ENCODE data around the gene EPHB2. TPM values are rescaled to one million over a fixed set of nuclear protein-coding genes. Genes with fewer than 3 reads are reported as not detected.
A peak's percentile ranks its signal among the peaks of the same experiment; 100 is the strongest.

The EPHB2 gene
- total RNA-seq, 1 experiment from 2014 or later: 0.79 TPM

- TF ChIP-seq CTCF (IDR thresholded peaks at IDR 0.05; ENCODE audit: unreplicated experiment): no peak
- Mint-ChIP-seq H3K36me3 (ENCODE audit: insufficient read depth, unreplicated experiment) (no peaks in the 10 kb centered on the region), H3K9me3 (ENCODE audit: unreplicated experiment) (no peaks in the 10 kb centered on the region), H3K4me3 (ENCODE audit: unreplicated experiment) (no peak overlapping the region), H3K27me3 (ENCODE audit: insufficient read depth, unreplicated experiment) (peaks cover 28% of the 10 kb centered on the region), H3K4me1 (ENCODE audit: insufficient read depth, unreplicated experiment) (peaks cover under 1% of the 10 kb centered on the region), H3K27ac (ENCODE audit: low read depth, unreplicated experiment) (no peak overlapping the region)
- POLR2A ChIA-PET: no interaction called here
- intact Hi-C loops (cut with micrococcal nuclease): no loop called here
- DNase-seq (ENCODE audit: unreplicated experiment): no peak
- no TSS peak for BruUV-seq (replicated peaks)
- CTCF ChIA-PET: interaction anchor here (0.6 to 1.7 kb wide), 4 partner anchors 10 to 217 kb away, joined by 3 to 6 read pairs (median 4); no protein-coding TSS in a partner anchor
These were observed 210.9 kb downstream of the EPHB2 start for GRCh38 chr1:22921452-22922126.

- H3K36me3 Mint-ChIP-seq (ENCODE audit: insufficient read depth, unreplicated experiment): no peaks in the 10 kb centered on the region
- POLR2A ChIA-PET: no interaction called here
- CTCF ChIA-PET: no interaction called here
- H3K4me1 Mint-ChIP-seq (ENCODE audit: insufficient read depth, unreplicated experiment): no peaks in the 10 kb centered on the region
- no peak for TF ChIP-seq CTCF (IDR thresholded peaks at IDR 0.05; ENCODE audit: unreplicated experiment)
- no peaks in the 10 kb centered on the region for H3K9me3 Mint-ChIP-seq (ENCODE audit: unreplicated experiment)
- BruUV-seq (replicated peaks): no TSS peak
- intact Hi-C loops (cut with micrococcal nuclease): no loop called here
- no peak overlapping the region for H3K4me3 Mint-ChIP-seq (ENCODE audit: unreplicated experiment)
- peak; percentile 49 for DNase-seq (ENCODE audit: unreplicated experiment)
- no peak overlapping the region for H3K27ac Mint-ChIP-seq (ENCODE audit: low read depth, unreplicated experiment)
- peaks cover 34% of the 10 kb centered on the region for H3K27me3 Mint-ChIP-seq (ENCODE audit: insufficient read depth, unreplicated experiment)
These were observed 212.0 kb downstream of the EPHB2 start for GRCh38 chr1:22922640-22923039.

GRCh38 chr1:22925111-22925510 lies 214.5 kb downstream of the EPHB2 start:
- ChIA-PET POLR2A (no interaction called here), CTCF (no interaction called here)
- Mint-ChIP-seq H3K4me1 (ENCODE audit: insufficient read depth, unreplicated experiment) (no peaks in the 10 kb centered on the region), H3K9me3 (ENCODE audit: unreplicated experiment) (no peaks in the 10 kb centered on the region), H3K27me3 (ENCODE audit: insufficient read depth, unreplicated experiment) (peaks cover 53% of the 10 kb centered on the region), H3K4me3 (ENCODE audit: unreplicated experiment) (no peak overlapping the region), H3K27ac (ENCODE audit: low read depth, unreplicated experiment) (no peak overlapping the region), H3K36me3 (ENCODE audit: insufficient read depth, unreplicated experiment) (no peaks in the 10 kb centered on the region)
- BruUV-seq (replicated peaks): no TSS peak
- intact Hi-C loops (cut with micrococcal nuclease): no loop called here
- no peak for TF ChIP-seq CTCF (IDR thresholded peaks at IDR 0.05; ENCODE audit: unreplicated experiment)
- no peak for DNase-seq (ENCODE audit: unreplicated experiment)

GRCh38 chr1:22930240-22930912 lies 219.7 kb downstream of the EPHB2 start:
- intact Hi-C loops (cut with micrococcal nuclease): loop anchor here (1.0 to 10.0 kb wide), 3 partner anchors 226 to 506 kb away; no protein-coding TSS in a partner anchor

More at GRCh38 chr1:22930240-22930912, 219.7 kb downstream of the EPHB2 start:
- H3K27me3 Mint-ChIP-seq (ENCODE audit: insufficient read depth, unreplicated experiment): peaks cover 54% of the 10 kb centered on the region
- BruUV-seq (replicated peaks): no TSS peak
- no peak overlapping the region for H3K27ac Mint-ChIP-seq (ENCODE audit: low read depth, unreplicated experiment)
- DNase-seq (ENCODE audit: unreplicated experiment): peak; percentile 68
- no peaks in the 10 kb centered on the region for H3K36me3 Mint-ChIP-seq (ENCODE audit: insufficient read depth, unreplicated experiment)
- TF ChIP-seq CTCF (IDR thresholded peaks at IDR 0.05; ENCODE audit: unreplicated experiment): peak; percentile 72
- H3K4me3 Mint-ChIP-seq (ENCODE audit: unreplicated experiment): no peak overlapping the region
- POLR2A ChIA-PET: no interaction called here
- CTCF ChIA-PET: interaction anchor here (0.5 to 3.3 kb wide), 17 partner anchors 9 to 625 kb away, joined by 3 to 24 read pairs (median 3); no protein-coding TSS in a partner anchor
- no peaks in the 10 kb centered on the region for H3K4me1 Mint-ChIP-seq (ENCODE audit: insufficient read depth, unreplicated experiment)
- H3K9me3 Mint-ChIP-seq (ENCODE audit: unreplicated experiment): no peaks in the 10 kb centered on the region

Measured in MCF 10A (cell line).